Esophagus muscularis mucosa (tissue), 4 donors: ENCODE results near the gene ATP5PB. TPM values are rescaled to one million over a fixed set of nuclear protein-coding genes. Genes with fewer than 3 reads are reported as not detected.

Experiments used
- DNase-seq: peaks from one replicate; pipeline ENCODE4 v3.0.0-alpha.2; 2017; ENCODE audit errors: extremely low spot score
- H3K27ac ChIP-seq, 4 donors: fragments of 200-600 bp; sonication (generic); replicated peaks in 1 of 4; 1 replicate in 3 of 4; 2 replicates in 1 of 4; pipeline ENCODE4 v1.5.1; 2016 to 2019; ENCODE audit warnings: mild to moderate bottlenecking in 1 of 4
- H3K27me3 ChIP-seq, 4 donors: fragments of 200-600 bp; sonication (generic); one replicate each; pipeline versions ENCODE4 v1.5.1 to v1.6.0; 2016 to 2019
- H3K36me3 ChIP-seq, 4 donors: fragments of 200-600 bp; sonication (generic); one replicate each; pipeline ENCODE4 v1.5.1; 2016 to 2019
- H3K4me1 ChIP-seq, 4 donors: fragments of 200-600 bp; sonication (generic); one replicate each; pipeline ENCODE4 v1.5.1; 2016 to 2019
- H3K4me3 ChIP-seq, 4 donors: fragments of 200-600 bp; sonication (generic); 1 replicate in 2 of 4; 2 replicates in 2 of 4; pipeline ENCODE4 v1.5.1; 2016 to 2019; ENCODE audit warnings: mild to moderate bottlenecking in 4 of 4, moderate library complexity in 1 of 4
- H3K9me3 ChIP-seq, 4 donors: fragments of 200-600 bp; sonication (generic); 1 replicate in 3 of 4; 2 replicates in 1 of 4; pipeline ENCODE4 v1.5.1; 2016 to 2019
- CTCF ChIP-seq, 3 experiments: fragments of 200-600 bp in 2 of 3; fragments of 450-650 bp in 1 of 3; sonication (generic) in 2 of 3; IDR thresholded peaks; one replicate each; pipeline ENCODE4 v1.5.1; 2017 to 2019; ENCODE audit warnings: antibody characterized with exemption in 3 of 3, mild to moderate bottlenecking in 2 of 3, moderate library complexity in 1 of 3
- EP300 ChIP-seq: sonication (generic); formaldehyde crosslinking; IDR thresholded peaks from one replicate; pipeline ENCODE4 v1.6.1; 2017; ENCODE audit warnings: antibody characterized with exemption
- POLR2A ChIP-seq: fragments of 450-650 bp; IDR thresholded peaks from one replicate; pipeline ENCODE4 v1.6.1; 2017; ENCODE audit warnings: antibody characterized with exemption, moderate library complexity, mild to moderate bottlenecking, low read depth
- POLR2AphosphoS5 ChIP-seq, 2 donors: sonication (generic); formaldehyde crosslinking; IDR thresholded peaks; one replicate each; pipeline ENCODE4 v1.6.1; 2017; ENCODE audit warnings: antibody characterized with exemption in 2 of 2
- whole genome bisulfite sequencing: methylation state at CpG from one replicate; pipeline ENCODE4 v1.1.5; 2018; 5-methylcytosine and 5-hydroxymethylcytosine counted together
- intact Hi-C: fragments of 100-400 bp; cut with DNase I; formaldehyde crosslinking; loops from one replicate; pipeline ENCODE4 v1.15.1; 2023
- total RNA-seq, 4 donors: library from RNA; depleted of rRNA; stranded (reverse); fragments of >200 nt; gene quantifications; one replicate each; pipeline versions ENCODE4 v1.1.0 to v1.2.1, GENCODE V29; 2016

ATP5PB gene
- total RNA-seq, 4 donors from 2014 or later, result 177 to 203 (median 192) TPM

DNA sequence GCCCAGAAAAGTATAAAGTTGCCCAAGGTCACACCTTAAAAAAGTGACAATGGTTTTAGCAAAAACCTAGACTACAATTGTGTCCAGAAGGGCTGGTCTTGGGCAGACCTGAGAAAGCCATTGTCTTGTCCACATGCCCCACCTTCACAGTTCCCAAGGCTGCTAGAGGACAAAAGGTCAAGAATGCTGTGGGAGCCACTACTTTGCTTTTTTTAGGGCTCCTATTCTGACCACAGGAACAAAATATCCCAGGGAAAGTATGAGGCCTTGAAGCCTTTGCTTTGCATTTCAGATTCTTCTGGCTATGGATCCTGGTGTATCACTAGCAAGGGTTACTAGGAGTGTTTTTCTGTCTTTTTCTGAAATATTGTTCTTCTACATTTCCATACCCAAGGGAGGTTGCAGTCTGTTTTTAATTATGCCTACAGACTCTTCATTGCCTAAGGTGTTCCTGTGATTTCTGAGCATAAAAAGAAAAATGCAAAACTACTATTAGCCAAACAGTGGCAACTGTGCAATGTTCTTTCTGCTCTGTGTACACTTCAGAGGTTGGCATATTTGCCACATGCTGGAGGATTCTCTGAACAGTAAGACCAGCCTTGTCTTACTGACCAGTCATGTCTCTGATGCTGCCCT, 35.2 kb downstream of the ATP5PB start:
- H3K36me3 ChIP-seq, result no peaks in the 10 kb centered on the region
- no peak overlapping the region for H3K4me3 ChIP-seq
- H3K27me3 ChIP-seq, result no peaks in the 10 kb centered on the region
- no peak overlapping the region for H3K27ac ChIP-seq
- H3K4me1 ChIP-seq, result peaks cover 9 to 20% (median 10%) of the 10 kb centered on the region in 4 donors
- TF ChIP-seq CTCF (IDR thresholded peaks at IDR 0.05) (no peak), POLR2A (no peak), POLR2AphosphoS5 (IDR thresholded peaks at IDR 0.05) (no peak), EP300 (no peak)
- DNase-seq, result peak; percentile 64
- H3K9me3 ChIP-seq, result no peaks in the 10 kb centered on the region
- intact Hi-C loops, result loop anchor here (5.0 kb wide), 2 partner anchors 223 to 273 kb away; partner anchors contain the start of gene DDX20

GRCh38 chr1:111486431-111486830, 37.2 kb downstream of the ATP5PB start:
- H3K9me3 ChIP-seq, result no peaks in the 10 kb centered on the region
- 93% methylated on average over 7 of the region's 7 CpGs for WGBS
- H3K27me3 ChIP-seq, result no peaks in the 10 kb centered on the region
- H3K36me3 ChIP-seq, result no peaks in the 10 kb centered on the region
- H3K4me3 ChIP-seq, result no peak overlapping the region
- peaks cover 6 to 17% (median 7%) of the 10 kb centered on the region in 4 donors for H3K4me1 ChIP-seq
- H3K27ac ChIP-seq, result no peak overlapping the region
- TF ChIP-seq POLR2A (no peak), POLR2AphosphoS5 (IDR thresholded peaks at IDR 0.05) (no peak), CTCF (IDR thresholded peaks at IDR 0.05) (no peak), EP300 (no peak)
- intact Hi-C loops, result no loop called here
- peak; percentile 79 for DNase-seq

- intact Hi-C loops, result no loop called here
- peaks cover 0 to 10% (median under 1%) of the 10 kb centered on the region in 4 donors for H3K4me1 ChIP-seq
- DNase-seq, result peak; percentile 50
- no peaks in the 10 kb centered on the region for H3K27me3 ChIP-seq
- H3K9me3 ChIP-seq, result no peaks in the 10 kb centered on the region
- no peak overlapping the region for H3K27ac ChIP-seq
- no peak for TF ChIP-seq POLR2AphosphoS5 (IDR thresholded peaks at IDR 0.05)
- no peak for TF ChIP-seq POLR2A
- no peak for TF ChIP-seq EP300
- TF ChIP-seq CTCF (IDR thresholded peaks at IDR 0.05), result no peak
- H3K4me3 ChIP-seq, result no peak overlapping the region
- H3K36me3 ChIP-seq, result no peaks in the 10 kb centered on the region
- WGBS, result 89% methylated on average over 6 of the region's 6 CpGs
Observed at GRCh38 chr1:111487133-111487532, 37.9 kb downstream of the ATP5PB start.

DNA sequence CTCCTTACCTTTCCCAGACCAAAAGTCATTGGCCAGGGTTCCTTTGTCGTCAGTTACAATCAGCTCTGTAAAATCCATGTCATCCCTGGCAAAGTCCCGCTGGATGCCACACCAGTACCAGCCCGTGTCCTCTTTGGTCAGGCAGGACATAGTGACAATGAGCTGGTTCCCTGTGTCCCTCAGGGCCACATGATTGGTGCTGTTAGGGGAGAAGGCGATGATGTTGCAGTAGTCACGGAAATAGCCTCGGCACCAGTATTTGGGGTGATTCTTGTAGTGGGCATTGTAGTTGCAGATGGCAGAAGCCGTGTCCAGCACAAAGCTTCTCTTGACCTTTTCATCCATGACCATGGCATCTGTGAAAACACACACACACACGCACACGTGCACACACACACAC, 39.4 kb downstream of the ATP5PB start:
- DNase-seq, result peak; percentile 3
- no peak overlapping the region for H3K4me3 ChIP-seq
- H3K27me3 ChIP-seq, result no peaks in the 10 kb centered on the region
- WGBS, result 92% methylated on average over 8 of the region's 9 CpGs
- no peaks in the 10 kb centered on the region for H3K9me3 ChIP-seq
- peak overlapping the region in 3 of 4 donors; percentile 16 to 61 (median 41) for H3K27ac ChIP-seq
- TF ChIP-seq POLR2AphosphoS5 (IDR thresholded peaks at IDR 0.05) (no peak), EP300 (no peak), CTCF (IDR thresholded peaks at IDR 0.05) (no peak), POLR2A (no peak)
- intact Hi-C loops, result no loop called here
- peaks cover 0 to 8% (median 0%) of the 10 kb centered on the region in 4 donors for H3K4me1 ChIP-seq
- no peaks in the 10 kb centered on the region for H3K36me3 ChIP-seq
